Upper lobe of left lung (tissue), 4 donors: ENCODE results near the gene CTNNBIP1.

Experiments
- CTCF ChIP-seq, 6 experiments: fragments of 450-650 bp in 4 of 6; fragments of 200-600 bp in 2 of 6; sonication (generic) in 2 of 6; IDR thresholded peaks; one replicate each; pipeline ENCODE4 v1.5.1; 2016 to 2019; ENCODE audit warnings: antibody characterized with exemption in 6 of 6
- POLR2A ChIP-seq, 4 donors: fragments of 450-650 bp; IDR thresholded peaks; one replicate each; pipeline ENCODE4 v1.5.1; 2016 to 2017; ENCODE audit warnings: antibody characterized with exemption in 4 of 4, mild to moderate bottlenecking in 2 of 4

DNA sequence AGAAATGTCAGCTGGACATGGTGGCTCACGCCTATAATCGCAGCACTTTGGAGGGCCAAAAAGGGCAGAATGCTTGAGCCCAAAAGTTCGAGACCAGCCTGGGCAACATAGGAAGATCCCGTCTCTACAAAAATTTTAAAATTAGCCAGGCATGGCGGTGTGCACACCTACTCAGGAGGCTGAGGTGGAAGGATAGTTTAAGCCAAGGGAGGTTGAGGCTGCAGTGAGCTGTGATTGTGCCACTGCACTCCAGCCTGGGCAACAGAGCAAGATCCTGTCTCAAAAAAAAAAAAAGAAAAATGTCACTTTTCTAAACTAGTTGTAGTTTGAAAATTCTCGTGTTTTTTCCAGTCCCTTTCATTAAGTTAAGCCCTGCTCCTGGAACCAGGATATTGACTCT, 95.5 kb downstream of the CTNNBIP1 start:
- no peak for TF ChIP-seq CTCF (IDR thresholded peaks at IDR 0.05)
- no peak for TF ChIP-seq POLR2A (IDR thresholded peaks at IDR 0.05)
